Osteocyte (in vitro differentiated cells): Measurements from ENCODE around the gene HKDC1. TPM values are rescaled to one million over a fixed set of nuclear protein-coding genes. Genes with fewer than 3 reads are reported as not detected.

Experiments used
- DNase-seq: peaks from one replicate; pipeline ENCODE4 v3.0.0; 2021; ENCODE audit warnings: mixed read lengths; ENCODE audit not compliant: unreplicated experiment; ENCODE audit errors: extremely low spot score
- H3K27ac Mint-ChIP-seq: one replicate; pipeline ENCODE4 v1.8.0; 2021; ENCODE audit warnings: mild to moderate bottlenecking, mixed read lengths; ENCODE audit not compliant: unreplicated experiment
- H3K27me3 Mint-ChIP-seq: one replicate; pipeline ENCODE4 v1.8.0; 2021; ENCODE audit warnings: mixed read lengths; ENCODE audit not compliant: unreplicated experiment
- H3K36me3 Mint-ChIP-seq: one replicate; pipeline ENCODE4 v1.8.0; 2021; ENCODE audit warnings: mixed read lengths; ENCODE audit not compliant: unreplicated experiment
- H3K4me1 Mint-ChIP-seq: one replicate; pipeline ENCODE4 v1.8.0; 2021; ENCODE audit warnings: mixed read lengths; ENCODE audit not compliant: unreplicated experiment
- H3K4me3 Mint-ChIP-seq: one replicate; pipeline ENCODE4 v1.8.0; 2021; ENCODE audit warnings: mild to moderate bottlenecking, moderate library complexity, mixed read lengths; ENCODE audit not compliant: unreplicated experiment
- H3K9me3 Mint-ChIP-seq: one replicate; pipeline ENCODE4 v1.8.0; 2021; ENCODE audit warnings: mixed read lengths; ENCODE audit not compliant: unreplicated experiment
- CTCF ChIP-seq: fragments of 200-600 bp; sonication (generic); IDR thresholded peaks from 2 replicates; pipeline ENCODE4 v1.5.0; 2021; ENCODE audit warnings: antibody characterized with exemption, mild to moderate bottlenecking, moderate library complexity
- total RNA-seq: library from RNA; stranded (reverse); gene quantifications from 2 replicates; pipeline ENCODE4 v1.2.1, GENCODE V29; 2021

Gene HKDC1
- total RNA-seq, 1 donor from 2014 or later = 0.19 TPM

GRCh38 chr10:69269761-69270160 is 49.6 kb downstream of the HKDC1 start:
- Mint-ChIP-seq H3K4me3 (no peak overlapping the region), H3K27me3 (peaks cover 23% of the 10 kb centered on the region), H3K36me3 (no peaks in the 10 kb centered on the region), H3K27ac (no peak overlapping the region), H3K9me3 (peaks cover 9% of the 10 kb centered on the region), H3K4me1 (peaks cover 9% of the 10 kb centered on the region)
- DNase-seq = no peak
- no peak for TF ChIP-seq CTCF

GRCh38 chr10:69270990-69271389 is 50.9 kb downstream of the HKDC1 start:
- no peak overlapping the region for H3K4me3 Mint-ChIP-seq
- no peak for DNase-seq
- H3K27ac Mint-ChIP-seq = no peak overlapping the region
- TF ChIP-seq CTCF = no peak
- peaks cover 14% of the 10 kb centered on the region for H3K27me3 Mint-ChIP-seq
- H3K4me1 Mint-ChIP-seq = peaks cover 9% of the 10 kb centered on the region
- peaks cover 9% of the 10 kb centered on the region for H3K9me3 Mint-ChIP-seq
- H3K36me3 Mint-ChIP-seq = no peaks in the 10 kb centered on the region

GRCh38 chr10:69272624-69273023 is 52.5 kb downstream of the HKDC1 start:
- Mint-ChIP-seq H3K27me3 (peaks cover 5% of the 10 kb centered on the region), H3K9me3 (peaks cover 9% of the 10 kb centered on the region), H3K27ac (no peak overlapping the region), H3K4me1 (peaks cover 2% of the 10 kb centered on the region), H3K36me3 (no peaks in the 10 kb centered on the region), H3K4me3 (no peak overlapping the region)
- TF ChIP-seq CTCF = no peak
- DNase-seq = no peak

- Mint-ChIP-seq H3K27ac (no peak overlapping the region), H3K36me3 (no peaks in the 10 kb centered on the region), H3K9me3 (peaks cover 9% of the 10 kb centered on the region), H3K4me1 (peaks cover 14% of the 10 kb centered on the region), H3K4me3 (no peak overlapping the region), H3K27me3 (no peaks in the 10 kb centered on the region)
- no peak for DNase-seq
- TF ChIP-seq CTCF = no peak
Observed at GRCh38 chr10:69275444-69275843, 55.3 kb downstream of the HKDC1 start.

GRCh38 chr10:69276503-69276902 is 56.4 kb downstream of the HKDC1 start:
- H3K4me3 Mint-ChIP-seq = no peak overlapping the region
- TF ChIP-seq CTCF = no peak
- no peak for DNase-seq
- H3K9me3 Mint-ChIP-seq = peaks cover 9% of the 10 kb centered on the region
- H3K27ac Mint-ChIP-seq = no peak overlapping the region
- peaks cover 14% of the 10 kb centered on the region for H3K4me1 Mint-ChIP-seq
- no peaks in the 10 kb centered on the region for H3K36me3 Mint-ChIP-seq
- no peaks in the 10 kb centered on the region for H3K27me3 Mint-ChIP-seq
